Kidney tubule cell (primary cell): ENCODE results near the gene ADTRP.

ENCODE experiments used
- DNase-seq: peaks from one replicate; pipeline ENCODE4 v3.0.0-alpha.2; 2018; ENCODE audit warnings: low spot score

Gene ADTRP

GRCh38 chr6:11778648-11779328 is at the start of gene ADTRP:
Gene ADTRP (minus strand): TSS chr6:11778803. CDS start chr6:11778759, 44 bp downstream.
- DNase-seq = no peak

GRCh38 chr6:11826779-11827178 is 48.2 kb upstream of the ADTRP start:
- no peak for DNase-seq

- DNase-seq = peak; percentile 77
These were observed 46.4 kb upstream of the ADTRP start for GRCh38 chr6:11824986-11825385.

DNA sequence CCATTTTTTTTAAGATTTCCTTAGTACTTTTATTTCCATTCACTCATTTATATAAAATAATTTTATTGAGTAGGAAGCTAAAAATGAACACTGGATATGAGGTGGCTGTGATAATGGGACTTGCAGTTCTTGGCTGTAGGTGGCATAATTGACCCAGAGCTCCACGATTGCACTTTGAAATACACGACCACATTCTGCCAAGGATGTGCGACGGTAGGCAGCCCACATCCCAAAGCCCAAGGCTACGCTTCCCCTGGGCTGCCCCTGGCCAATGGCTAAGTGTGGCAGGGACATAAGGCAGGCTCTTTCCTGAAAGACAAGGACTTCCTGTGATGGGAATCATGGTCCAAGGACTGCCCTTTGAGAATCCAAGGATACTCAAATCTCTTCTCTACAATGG is 43.7 kb upstream of the ADTRP start:
- no peak for DNase-seq

- no peak for DNase-seq
These were observed 43.2 kb upstream of the ADTRP start for GRCh38 chr6:11821781-11822180.

- no peak for DNase-seq
These were observed 42.2 kb upstream of the ADTRP start for GRCh38 chr6:11820821-11821220.

- DNase-seq = no peak
These were observed 40.9 kb upstream of the ADTRP start for GRCh38 chr6:11819486-11819885.

DNA sequence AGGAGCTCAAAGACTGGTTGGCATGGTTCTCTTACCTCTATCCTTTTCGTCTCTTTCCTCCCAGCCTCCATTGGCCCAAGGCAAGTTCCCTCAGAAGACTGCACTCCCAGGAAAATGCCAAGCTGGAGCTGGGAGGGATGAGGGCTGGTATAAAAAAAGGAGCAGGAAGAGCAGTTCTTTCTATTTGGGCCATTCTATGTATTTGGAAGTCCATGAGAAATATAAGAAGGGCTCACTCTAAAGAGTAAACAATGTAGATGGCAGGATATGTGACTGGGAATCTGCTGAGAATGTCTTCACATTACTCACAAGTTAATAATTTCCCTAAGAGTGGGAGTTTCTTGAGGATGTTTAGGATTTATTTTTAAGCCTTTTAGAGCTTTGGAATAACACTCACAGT is 36.6 kb upstream of the ADTRP start:
- DNase-seq = peak; percentile 73

GRCh38 chr6:11814819-11815218 is 36.2 kb upstream of the ADTRP start:
- DNase-seq = no peak

DNA sequence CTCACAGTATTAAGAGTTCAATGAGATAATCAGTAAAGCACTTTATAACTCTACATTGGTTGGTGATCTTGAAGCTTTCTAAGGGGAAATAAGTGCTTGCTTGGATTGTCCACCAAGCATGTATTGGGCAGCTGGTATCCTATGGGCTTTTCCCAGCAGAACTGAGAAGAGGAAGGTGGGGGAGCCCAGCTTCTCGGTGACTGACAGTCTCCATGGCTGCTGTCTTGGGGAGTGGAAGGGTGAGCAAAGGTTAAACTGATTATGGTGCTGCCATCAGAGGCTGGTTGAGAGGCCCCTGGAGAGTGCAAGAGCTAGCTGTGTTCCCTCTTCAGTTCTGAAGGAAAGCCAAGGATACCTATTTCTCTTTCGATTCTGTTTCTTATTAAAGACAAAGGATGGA is 35.5 kb upstream of the ADTRP start:
- no peak for DNase-seq

DNA sequence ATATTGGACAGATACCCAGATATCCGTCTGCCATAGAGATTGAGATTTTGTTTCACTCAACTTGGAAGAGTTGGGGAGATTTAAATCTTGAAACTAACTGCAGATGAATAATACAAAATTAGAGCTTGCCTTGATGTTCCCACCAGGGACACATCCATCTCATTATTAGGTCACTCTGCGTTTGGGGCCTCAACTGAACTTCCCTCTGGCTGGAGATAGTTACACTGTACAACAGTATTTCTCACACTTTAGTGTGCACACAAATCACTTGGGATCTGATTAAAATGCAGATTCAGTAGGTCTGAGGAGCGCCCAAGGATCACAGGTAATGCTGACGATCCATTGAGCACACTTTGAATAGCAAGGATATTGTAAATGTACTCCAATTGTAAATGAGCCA is 35.0 kb upstream of the ADTRP start:
- DNase-seq = no peak

DNA sequence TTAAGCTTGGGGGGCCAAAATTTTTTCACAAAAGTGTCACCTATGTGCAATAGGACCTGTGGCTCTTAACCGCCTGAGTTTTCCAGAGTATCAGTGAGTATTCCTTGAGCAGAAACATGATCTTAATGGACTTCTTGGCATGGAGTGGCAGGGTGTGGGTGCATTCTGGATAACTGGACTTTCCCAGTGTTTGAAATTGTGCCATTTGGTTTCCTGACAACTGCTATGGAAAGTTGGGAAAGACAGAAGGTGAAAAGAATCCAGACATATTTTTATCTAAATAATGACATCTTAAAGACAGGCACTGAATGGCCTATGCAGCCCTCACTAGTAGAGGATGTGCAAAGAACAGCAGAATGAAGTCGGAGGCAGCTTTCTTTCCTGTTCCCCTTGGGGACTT is 34.3 kb upstream of the ADTRP start:
- DNase-seq = no peak

- DNase-seq = no peak
These were observed 33.8 kb upstream of the ADTRP start for GRCh38 chr6:11812439-11812838.

DNA sequence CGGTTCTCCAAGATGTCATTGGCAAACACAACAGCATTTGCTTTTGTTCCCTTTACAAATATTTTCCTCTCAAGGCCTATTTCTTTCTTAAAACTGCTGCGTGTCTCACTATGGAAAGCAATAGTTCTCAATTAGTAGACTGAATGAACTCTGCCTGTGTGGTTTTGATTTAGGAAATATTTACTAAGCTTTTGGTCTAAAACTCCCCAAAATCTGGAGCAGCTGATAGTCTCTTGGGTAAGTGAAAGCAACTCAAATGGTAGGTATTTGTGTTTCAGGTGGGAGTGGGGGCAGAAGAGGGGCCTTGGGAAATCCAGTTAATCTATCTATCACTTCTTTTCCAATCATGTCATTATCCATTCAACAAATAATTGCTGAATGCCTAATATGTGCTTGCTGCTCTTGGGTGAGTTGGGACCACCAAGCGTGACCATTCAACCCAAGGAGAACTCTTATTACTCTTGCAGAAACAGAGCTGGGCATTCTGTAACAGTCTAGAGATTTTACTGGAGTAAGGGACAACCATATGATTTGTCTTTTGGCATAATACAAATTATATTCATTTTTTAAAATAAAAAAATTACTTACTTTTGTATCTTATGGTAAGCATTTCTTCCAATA is 33.2 kb upstream of the ADTRP start:
- no peak for DNase-seq

GRCh38 chr6:11810854-11811643 is 32.4 kb upstream of the ADTRP start:
- no peak for DNase-seq

- peak; percentile 88 for DNase-seq
These were observed 31.5 kb upstream of the ADTRP start for GRCh38 chr6:11810039-11810541.

- no peak for DNase-seq
These were observed 29.5 kb upstream of the ADTRP start for GRCh38 chr6:11808054-11808453.

GRCh38 chr6:11806561-11807317 is 28.1 kb upstream of the ADTRP start:
- peak; percentile 73 for DNase-seq

GRCh38 chr6:11805259-11806053 is 26.9 kb upstream of the ADTRP start:
- no peak for DNase-seq

- peak; percentile 20 for DNase-seq
These were observed 26.1 kb upstream of the ADTRP start for GRCh38 chr6:11804701-11805100.

- DNase-seq = no peak
These were observed 25.5 kb upstream of the ADTRP start for GRCh38 chr6:11804135-11804534.
